Measurements from ENCODE around the gene ZACN. TPM values are rescaled to one million over a fixed set of nuclear protein-coding genes. Genes with fewer than 3 reads are reported as not detected.

ZACN gene
- total RNA-seq, 2 experiments from 2014 or later, result 0.76 to 1.2 TPM

DNA sequence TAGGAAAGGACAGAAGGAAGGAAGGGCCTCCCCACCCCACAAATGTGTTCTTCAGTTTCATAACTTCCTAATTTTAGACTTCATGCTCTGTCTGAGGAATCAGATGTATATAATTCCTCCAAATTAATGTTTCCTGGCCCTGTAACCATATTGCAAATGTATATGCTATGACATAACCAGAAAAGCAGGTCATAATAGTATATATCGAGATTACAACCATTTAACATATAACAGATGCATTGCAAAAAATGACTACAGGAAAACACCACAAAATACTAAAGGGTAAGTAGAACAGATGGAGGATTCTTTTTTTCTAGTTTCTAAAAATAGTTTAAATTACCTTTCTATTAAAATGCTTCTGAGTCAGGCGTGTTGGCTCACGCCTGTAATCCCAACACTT lies 27.7 kb downstream of the ZACN start:
- no TSS peak for BruUV-seq (replicated peaks)
- Histone ChIP-seq H3K4me1 (ENCODE audit: insufficient read depth, low read length, poor library complexity, severe bottlenecking) (peaks cover 29% of the 10 kb centered on the region), H3K4me2 (ENCODE audit: low read length) (peak overlapping the region; percentile 2; the same call in 1 of the 2 replicates), H4K20me1 (ENCODE audit: insufficient read depth, low read length) (no peaks in the 10 kb centered on the region), H3K79me2 (ENCODE audit: insufficient read depth, low read depth, low read length) (peaks cover 10% of the 10 kb centered on the region; the same call in 1 of the 2 replicates), H3K4me3 (ENCODE audit: low read depth, low read length, poor library complexity, severe bottlenecking) (no peak overlapping the region), H2AFZ (ENCODE audit: low read length) (peak overlapping the region; percentile 65), H3K9me2 (ENCODE audit: insufficient read depth, low read length) (no peaks in the 10 kb centered on the region), H3K36me3 (ENCODE audit: insufficient read depth, low read length) (peaks cover 5% of the 10 kb centered on the region), H3K27ac (ENCODE audit: low read depth, low read length, poor library complexity, severe bottlenecking) (no peak overlapping the region), H3K9me3 (ENCODE audit: low read length) (no peaks in the 10 kb centered on the region)
- no peak for DNase-seq (ENCODE audit: low spot score)
- CTCF ChIA-PET (ENCODE audit: unreplicated experiment), result interaction anchor here (1.2 to 1.5 kb wide), 2 partner anchors 76 to 93 kb away, joined by 4 to 7 read pairs; no protein-coding TSS in a partner anchor
- intact Hi-C loops (cut with micrococcal nuclease; ENCODE audit: unreplicated experiment), result loop anchor here (1.0 to 10.0 kb wide), 2 partner anchors 92 to 202 kb away; partner anchors contain the start of gene MRPL38
- no peak for TF ChIP-seq EZH2phosphoT487 (IDR thresholded peaks at IDR 0.05; ENCODE audit: borderline replicate concordance, low read depth, low read length)
- TF ChIP-seq, protein P1, sequence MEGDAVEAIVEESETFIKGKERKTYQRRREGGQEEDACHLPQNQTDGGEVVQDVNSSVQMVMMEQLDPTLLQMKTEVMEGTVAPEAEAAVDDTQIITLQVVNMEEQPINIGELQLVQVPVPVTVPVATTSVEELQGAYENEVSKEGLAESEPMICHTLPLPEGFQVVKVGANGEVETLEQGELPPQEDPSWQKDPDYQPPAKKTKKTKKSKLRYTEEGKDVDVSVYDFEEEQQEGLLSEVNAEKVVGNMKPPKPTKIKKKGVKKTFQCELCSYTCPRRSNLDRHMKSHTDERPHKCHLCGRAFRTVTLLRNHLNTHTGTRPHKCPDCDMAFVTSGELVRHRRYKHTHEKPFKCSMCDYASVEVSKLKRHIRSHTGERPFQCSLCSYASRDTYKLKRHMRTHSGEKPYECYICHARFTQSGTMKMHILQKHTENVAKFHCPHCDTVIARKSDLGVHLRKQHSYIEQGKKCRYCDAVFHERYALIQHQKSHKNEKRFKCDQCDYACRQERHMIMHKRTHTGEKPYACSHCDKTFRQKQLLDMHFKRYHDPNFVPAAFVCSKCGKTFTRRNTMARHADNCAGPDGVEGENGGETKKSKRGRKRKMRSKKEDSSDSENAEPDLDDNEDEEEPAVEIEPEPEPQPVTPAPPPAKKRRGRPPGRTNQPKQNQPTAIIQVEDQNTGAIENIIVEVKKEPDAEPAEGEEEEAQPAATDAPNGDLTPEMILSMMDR (conservative IDR thresholded peaks at IDR 0.05; ENCODE audit: low read length), result no peak
- POLR2A ChIA-PET, result interaction anchor here (0.6 to 1.4 kb wide), 4 partner anchors 36 to 317 kb away, joined by 3 to 5 read pairs (median 3); no protein-coding TSS in a partner anchor

DNA sequence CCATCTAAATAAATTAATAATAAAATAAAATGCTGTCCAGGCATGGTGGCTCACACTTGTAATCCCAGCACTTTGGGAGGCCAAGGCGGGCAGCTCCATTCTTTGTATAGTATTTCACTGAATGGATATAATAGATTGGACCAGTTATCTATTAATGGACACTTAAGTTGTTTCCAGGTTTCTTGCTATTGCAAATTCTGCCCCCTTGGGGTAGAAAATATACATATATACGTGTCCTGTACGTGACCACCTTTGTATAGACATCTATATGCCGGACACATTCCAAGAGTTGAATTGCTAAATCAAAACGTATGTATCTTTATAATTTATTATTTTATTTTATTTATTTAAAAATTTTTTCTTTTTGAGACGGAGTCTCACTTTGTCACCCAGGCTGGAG lies 28.5 kb downstream of the ZACN start:
- H3K9me3 ChIP-seq (ENCODE audit: low read length), result no peaks in the 10 kb centered on the region
- no peaks in the 10 kb centered on the region for H4K20me1 ChIP-seq (ENCODE audit: insufficient read depth, low read length)
- peaks cover 4% of the 10 kb centered on the region; the same call in 1 of the 2 replicates for H3K79me2 ChIP-seq (ENCODE audit: insufficient read depth, low read depth, low read length)
- H3K27ac ChIP-seq (ENCODE audit: low read depth, low read length, poor library complexity, severe bottlenecking), result no peak overlapping the region
- peak; percentile 74 for DNase-seq (ENCODE audit: low spot score)
- TF ChIP-seq, protein P1 (conservative IDR thresholded peaks at IDR 0.05; ENCODE audit: low read length), result peak; percentile 80
- no peak for TF ChIP-seq EZH2phosphoT487 (IDR thresholded peaks at IDR 0.05; ENCODE audit: borderline replicate concordance, low read depth, low read length)
- H3K4me3 ChIP-seq (ENCODE audit: low read depth, low read length, poor library complexity, severe bottlenecking), result no peak overlapping the region
- CTCF ChIA-PET (ENCODE audit: unreplicated experiment), result no interaction called here
- H3K4me2 ChIP-seq (ENCODE audit: low read length), result no peak overlapping the region
- H3K4me1 ChIP-seq (ENCODE audit: insufficient read depth, low read length, poor library complexity, severe bottlenecking), result peaks cover 23% of the 10 kb centered on the region
- intact Hi-C loops (cut with micrococcal nuclease; ENCODE audit: unreplicated experiment), result loop anchor here (1.0 to 10.0 kb wide), 2 partner anchors 93 to 203 kb away; partner anchors contain the start of gene MRPL38
- no TSS peak for BruUV-seq (replicated peaks)
- H3K36me3 ChIP-seq (ENCODE audit: insufficient read depth, low read length), result no peaks in the 10 kb centered on the region
- H3K9me2 ChIP-seq (ENCODE audit: insufficient read depth, low read length), result no peaks in the 10 kb centered on the region
- POLR2A ChIA-PET, result interaction anchor here (0.6 to 0.7 kb wide), 2 partner anchors 49 to 316 kb away, joined by 3 to 5 read pairs; no protein-coding TSS in a partner anchor
- no peak overlapping the region for H2AFZ ChIP-seq (ENCODE audit: low read length)

DNA sequence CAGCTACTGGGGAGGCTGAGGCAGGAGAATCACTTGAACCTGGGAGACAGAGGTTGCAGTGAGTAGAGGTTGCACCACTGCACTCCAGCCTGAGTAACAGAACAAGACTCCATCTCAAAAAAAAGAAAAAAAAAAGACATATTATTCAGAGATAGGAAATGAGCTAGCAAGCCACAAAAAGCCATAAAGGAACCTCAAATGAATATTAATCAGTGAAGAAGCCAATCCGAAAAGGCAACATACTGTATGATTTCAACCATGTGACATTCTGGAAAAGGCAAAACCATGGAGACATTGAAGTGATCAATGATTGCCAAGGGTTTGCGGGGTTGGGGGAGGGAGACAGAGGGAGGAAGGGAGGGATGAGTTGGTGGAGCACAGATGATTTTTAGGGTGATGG lies 33.0 kb downstream of the ZACN start:
- ChIA-PET CTCF (ENCODE audit: unreplicated experiment) (no interaction called here), POLR2A (no interaction called here)
- DNase-seq (ENCODE audit: low spot score), result no peak
- intact Hi-C loops (cut with micrococcal nuclease; ENCODE audit: unreplicated experiment), result no loop called here
- no peak for TF ChIP-seq EZH2phosphoT487 (IDR thresholded peaks at IDR 0.05; ENCODE audit: borderline replicate concordance, low read depth, low read length)
- TF ChIP-seq, protein P1 (conservative IDR thresholded peaks at IDR 0.05; ENCODE audit: low read length), result no peak
- Histone ChIP-seq H3K4me1 (ENCODE audit: insufficient read depth, low read length, poor library complexity, severe bottlenecking) (peaks cover under 1% of the 10 kb centered on the region), H4K20me1 (ENCODE audit: insufficient read depth, low read length) (no peaks in the 10 kb centered on the region), H3K4me3 (ENCODE audit: low read depth, low read length, poor library complexity, severe bottlenecking) (no peak overlapping the region), H3K9me2 (ENCODE audit: insufficient read depth, low read length) (no peaks in the 10 kb centered on the region), H3K9me3 (ENCODE audit: low read length) (0 out of 2 replicates have a peak, but pooled peaks cover 3% of the 10 kb centered on the region), H3K79me2 (ENCODE audit: insufficient read depth, low read depth, low read length) (no peaks in the 10 kb centered on the region), H3K36me3 (ENCODE audit: insufficient read depth, low read length) (no peaks in the 10 kb centered on the region), H3K27ac (ENCODE audit: low read depth, low read length, poor library complexity, severe bottlenecking) (no peak overlapping the region), H3K4me2 (ENCODE audit: low read length) (no peak overlapping the region), H2AFZ (ENCODE audit: low read length) (no peak overlapping the region)
- no TSS peak for BruUV-seq (replicated peaks)

Measured in OCI-LY7 (cell line).